Ishikawa (cell line): ENCODE measurements around the gene RNASEH2A.

ENCODE experiments used
- CEBPB ChIP-seq: IDR thresholded peaks from 2 replicates; pipeline ENCODE4 v1.6.1; 2012
- CREB1 ChIP-seq: IDR thresholded peaks from 2 replicates; pipeline ENCODE4 v1.6.1; 2012; ENCODE audit warnings: low read depth
- EGR1 ChIP-seq: IDR thresholded peaks from 2 replicates; pipeline ENCODE4 v1.6.1; 2012
- EP300 ChIP-seq: IDR thresholded peaks from 2 replicates; pipeline ENCODE4 v1.6.1; 2012; ENCODE audit warnings: borderline replicate concordance
- FOXM1 ChIP-seq: IDR thresholded peaks from 2 replicates; pipeline ENCODE4 v1.6.1; 2012; ENCODE audit warnings: low read depth, borderline replicate concordance
- NFIC ChIP-seq: IDR thresholded peaks from 2 replicates; pipeline ENCODE4 v1.6.1; 2012
- RAD21 ChIP-seq: IDR thresholded peaks from 2 replicates; pipeline ENCODE4 v1.6.1; 2012; ENCODE audit warnings: low read depth
- TAF1 ChIP-seq: IDR thresholded peaks from 2 replicates; pipeline ENCODE4 v1.6.1; 2012; ENCODE audit warnings: low read depth, mild to moderate bottlenecking
- TCF12 ChIP-seq: IDR thresholded peaks from 2 replicates; pipeline ENCODE4 v1.6.1; 2012; ENCODE audit warnings: low read depth
- TEAD4 ChIP-seq: IDR thresholded peaks from 2 replicates; pipeline ENCODE4 v1.6.1; 2012
- YY1 ChIP-seq: IDR thresholded peaks from 2 replicates; pipeline ENCODE4 v1.6.1; 2012; ENCODE audit warnings: low read depth
- ZBTB7A ChIP-seq: IDR thresholded peaks from 2 replicates; pipeline ENCODE4 v1.6.1; 2012; ENCODE audit warnings: low read depth
- TF ChIP-seq, protein P1 (sequence below): IDR thresholded peaks from 2 replicates; pipeline ENCODE4 v1.6.1; 2012
- TF ChIP-seq, protein P2 (sequence below): IDR thresholded peaks from 2 replicates; pipeline ENCODE4 v1.6.1; 2012
- TF ChIP-seq, protein P3 (sequence below): IDR thresholded peaks from 2 replicates; pipeline ENCODE4 v1.6.1; 2012; ENCODE audit warnings: low read depth, mild to moderate bottlenecking

The RNASEH2A gene

DNA sequence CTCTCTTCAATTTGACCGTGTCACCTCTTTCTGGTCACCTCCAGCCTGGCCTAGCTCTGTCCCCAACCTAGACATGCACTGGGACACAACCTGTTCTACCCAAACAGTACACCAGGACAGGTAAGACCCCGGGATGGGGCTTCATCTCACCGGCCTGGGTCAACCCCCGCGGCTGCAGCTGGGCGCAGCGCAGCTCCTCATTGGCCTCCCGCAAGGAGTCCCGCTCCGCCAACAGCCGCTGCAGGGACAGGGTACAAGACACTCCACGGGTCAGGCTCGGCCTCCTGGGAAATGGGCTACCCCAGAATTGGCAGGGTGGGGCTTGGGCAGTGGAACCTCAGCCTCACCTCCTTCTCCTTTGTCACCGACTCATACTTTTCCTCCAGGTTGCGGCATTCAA lies 38.7 kb upstream of the RNASEH2A start:
- TF ChIP-seq CREB1 (no peak), YY1 (no peak), TEAD4 (no peak), RAD21 (no peak), NFIC (no peak), FOXM1 (no peak), ZBTB7A (no peak), EP300 (no peak), TCF12 (no peak), CEBPB (no peak), TAF1 (no peak), EGR1 (no peak)
- TF ChIP-seq, protein P1, sequence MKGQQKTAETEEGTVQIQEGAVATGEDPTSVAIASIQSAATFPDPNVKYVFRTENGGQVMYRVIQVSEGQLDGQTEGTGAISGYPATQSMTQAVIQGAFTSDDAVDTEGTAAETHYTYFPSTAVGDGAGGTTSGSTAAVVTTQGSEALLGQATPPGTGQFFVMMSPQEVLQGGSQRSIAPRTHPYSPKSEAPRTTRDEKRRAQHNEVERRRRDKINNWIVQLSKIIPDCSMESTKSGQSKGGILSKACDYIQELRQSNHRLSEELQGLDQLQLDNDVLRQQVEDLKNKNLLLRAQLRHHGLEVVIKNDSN = no peak
- TF ChIP-seq, protein P2, sequence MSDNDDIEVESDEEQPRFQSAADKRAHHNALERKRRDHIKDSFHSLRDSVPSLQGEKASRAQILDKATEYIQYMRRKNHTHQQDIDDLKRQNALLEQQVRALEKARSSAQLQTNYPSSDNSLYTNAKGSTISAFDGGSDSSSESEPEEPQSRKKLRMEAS = no peak
- TF ChIP-seq, protein P3, sequence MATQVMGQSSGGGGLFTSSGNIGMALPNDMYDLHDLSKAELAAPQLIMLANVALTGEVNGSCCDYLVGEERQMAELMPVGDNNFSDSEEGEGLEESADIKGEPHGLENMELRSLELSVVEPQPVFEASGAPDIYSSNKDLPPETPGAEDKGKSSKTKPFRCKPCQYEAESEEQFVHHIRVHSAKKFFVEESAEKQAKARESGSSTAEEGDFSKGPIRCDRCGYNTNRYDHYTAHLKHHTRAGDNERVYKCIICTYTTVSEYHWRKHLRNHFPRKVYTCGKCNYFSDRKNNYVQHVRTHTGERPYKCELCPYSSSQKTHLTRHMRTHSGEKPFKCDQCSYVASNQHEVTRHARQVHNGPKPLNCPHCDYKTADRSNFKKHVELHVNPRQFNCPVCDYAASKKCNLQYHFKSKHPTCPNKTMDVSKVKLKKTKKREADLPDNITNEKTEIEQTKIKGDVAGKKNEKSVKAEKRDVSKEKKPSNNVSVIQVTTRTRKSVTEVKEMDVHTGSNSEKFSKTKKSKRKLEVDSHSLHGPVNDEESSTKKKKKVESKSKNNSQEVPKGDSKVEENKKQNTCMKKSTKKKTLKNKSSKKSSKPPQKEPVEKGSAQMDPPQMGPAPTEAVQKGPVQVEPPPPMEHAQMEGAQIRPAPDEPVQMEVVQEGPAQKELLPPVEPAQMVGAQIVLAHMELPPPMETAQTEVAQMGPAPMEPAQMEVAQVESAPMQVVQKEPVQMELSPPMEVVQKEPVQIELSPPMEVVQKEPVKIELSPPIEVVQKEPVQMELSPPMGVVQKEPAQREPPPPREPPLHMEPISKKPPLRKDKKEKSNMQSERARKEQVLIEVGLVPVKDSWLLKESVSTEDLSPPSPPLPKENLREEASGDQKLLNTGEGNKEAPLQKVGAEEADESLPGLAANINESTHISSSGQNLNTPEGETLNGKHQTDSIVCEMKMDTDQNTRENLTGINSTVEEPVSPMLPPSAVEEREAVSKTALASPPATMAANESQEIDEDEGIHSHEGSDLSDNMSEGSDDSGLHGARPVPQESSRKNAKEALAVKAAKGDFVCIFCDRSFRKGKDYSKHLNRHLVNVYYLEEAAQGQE = no peak

DNA sequence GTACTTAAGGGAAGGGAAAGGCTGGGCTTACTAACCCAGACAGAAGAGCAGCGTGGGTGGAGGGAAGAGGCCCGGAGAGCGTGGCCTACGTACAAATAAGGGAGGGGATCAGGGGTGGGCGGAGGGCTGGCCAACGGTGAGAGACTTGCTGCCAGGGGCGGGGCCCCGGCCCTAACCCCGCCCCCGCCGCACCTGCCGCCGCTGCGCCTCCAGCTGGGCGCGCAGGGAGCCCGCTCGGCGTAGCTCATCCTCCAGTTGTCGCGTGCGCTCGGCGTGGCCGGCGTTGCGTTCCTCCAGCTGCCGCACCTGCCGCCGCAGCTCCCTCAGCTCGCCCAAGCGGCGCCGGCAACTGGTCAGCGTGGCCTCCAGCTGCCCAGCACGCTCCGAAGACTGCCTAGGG lies 36.7 kb upstream of the RNASEH2A start:
- TF ChIP-seq, protein P2 = no peak
- TF ChIP-seq RAD21 = no peak
- TF ChIP-seq, protein P1 = no peak
- TF ChIP-seq NFIC = no peak
- TF ChIP-seq EGR1 = no peak
- TF ChIP-seq, protein P3 = no peak
- no peak for TF ChIP-seq TEAD4
- no peak for TF ChIP-seq CREB1
- TF ChIP-seq EP300 = no peak
- no peak for TF ChIP-seq FOXM1
- no peak for TF ChIP-seq TCF12
- TF ChIP-seq ZBTB7A = no peak
- no peak for TF ChIP-seq CEBPB
- no peak for TF ChIP-seq TAF1
- TF ChIP-seq YY1 = no peak

DNA sequence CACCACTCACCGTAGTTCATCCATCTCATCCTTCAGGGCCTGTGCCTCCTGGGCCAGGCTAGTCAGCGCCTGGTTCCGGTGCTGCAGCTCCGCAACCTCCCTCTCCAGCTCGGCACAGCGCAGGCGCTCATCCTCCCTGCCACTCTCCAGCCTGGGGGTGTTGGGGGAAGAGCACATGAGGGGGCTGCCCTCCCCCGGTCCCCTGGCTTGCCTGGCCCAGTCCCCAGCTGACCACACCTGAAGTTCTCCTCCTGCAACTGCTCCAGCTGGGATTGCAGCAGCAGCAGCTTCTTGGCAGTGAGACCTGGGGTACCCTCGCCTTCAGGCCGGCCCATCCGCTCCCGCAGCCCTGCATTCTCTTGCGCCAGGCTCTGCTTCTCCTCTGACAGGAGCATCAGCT lies 35.5 kb upstream of the RNASEH2A start:
- TF ChIP-seq RAD21 (no peak), ZBTB7A (no peak), YY1 (no peak), TAF1 (no peak), FOXM1 (no peak)
- TF ChIP-seq, protein P1 = no peak

DNA sequence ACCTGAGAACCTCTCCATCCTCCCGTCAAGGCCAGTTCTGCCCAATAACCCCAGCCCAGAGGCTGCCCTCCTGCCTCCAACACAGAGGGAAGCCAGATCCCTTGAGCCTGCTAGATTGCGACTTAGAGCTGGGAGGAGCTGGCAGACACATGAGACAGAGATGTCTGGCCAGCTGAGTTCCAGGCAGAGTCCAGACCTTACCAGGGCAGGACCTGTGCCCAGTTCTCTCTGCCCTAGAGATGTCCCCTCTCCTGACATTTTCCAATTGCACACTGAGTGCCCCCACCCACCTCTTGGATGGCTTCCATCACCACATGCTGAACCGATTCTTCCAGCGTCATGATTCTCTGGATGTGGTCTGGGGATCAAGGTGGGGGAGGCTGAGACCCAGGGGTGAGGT lies 34.1 kb upstream of the RNASEH2A start:
- TF ChIP-seq EGR1 = no peak
- TF ChIP-seq TAF1 = no peak
- no peak for TF ChIP-seq CEBPB
- TF ChIP-seq TCF12 = no peak
- TF ChIP-seq RAD21 = no peak
- TF ChIP-seq NFIC = no peak
- TF ChIP-seq, protein P2 = no peak
- TF ChIP-seq, protein P1 = no peak
- TF ChIP-seq ZBTB7A = no peak
- TF ChIP-seq FOXM1 = no peak
- TF ChIP-seq EP300 = no peak
- TF ChIP-seq YY1 = no peak
- no peak for TF ChIP-seq CREB1

DNA sequence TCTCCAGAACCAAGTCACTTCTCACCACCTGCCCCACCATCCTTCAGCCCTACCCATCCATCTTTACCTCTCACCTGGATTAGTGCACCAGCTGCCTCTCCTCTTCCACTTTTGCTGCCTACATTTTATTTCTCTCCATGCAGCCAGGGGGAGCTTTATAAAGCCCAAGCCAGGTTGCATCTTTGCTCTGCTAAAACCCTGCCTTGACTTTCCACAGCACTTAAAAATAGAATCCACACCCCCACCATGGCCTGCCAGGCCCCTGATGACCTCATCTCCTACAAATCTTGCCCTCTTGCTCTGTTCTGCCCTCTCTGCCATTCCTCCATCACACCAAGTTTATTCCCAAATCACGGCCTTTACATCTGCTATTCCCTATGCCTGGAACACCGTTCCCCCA lies 32.8 kb upstream of the RNASEH2A start:
- no peak for TF ChIP-seq CREB1
- TF ChIP-seq RAD21 = no peak
- TF ChIP-seq, protein P1 = no peak
- no peak for TF ChIP-seq EP300
- TF ChIP-seq TAF1 = no peak
- no peak for TF ChIP-seq TCF12
- no peak for TF ChIP-seq CEBPB
- TF ChIP-seq ZBTB7A = no peak
- TF ChIP-seq YY1 = no peak
- TF ChIP-seq FOXM1 = no peak
- no peak for TF ChIP-seq EGR1
- TF ChIP-seq, protein P2 = no peak
- TF ChIP-seq, protein P3 = no peak
- no peak for TF ChIP-seq NFIC
- TF ChIP-seq TEAD4 = no peak
